ENCODE measurements around the gene CTU1. TPM values are rescaled to one million over a fixed set of nuclear protein-coding genes. Genes with fewer than 3 reads are reported as not detected.

The CTU1 gene
- total and polyA plus RNA-seq, 2 experiments from 2014 or later: 6.7 to 15.9 TPM

- Histone ChIP-seq H3K4me2 (no peak overlapping the region), H3K27me3 (no peaks in the 10 kb centered on the region), H3K79me2 (no peaks in the 10 kb centered on the region), H3K27ac (no peak overlapping the region), H2AFZ (no peak overlapping the region), H3K9me3 (ENCODE audit: low read depth) (no peaks in the 10 kb centered on the region), H3K9me2 (replicated peaks; ENCODE audit: insufficient read depth) (no peaks in the 10 kb centered on the region), H4K20me1 (ENCODE audit: insufficient read depth, poor library complexity, severe bottlenecking) (no peaks in the 10 kb centered on the region), H3K36me3 (replicated peaks; ENCODE audit: insufficient read depth, low read depth) (no peaks in the 10 kb centered on the region), H3K4me1 (ENCODE audit: insufficient read depth) (peaks cover 7% of the 10 kb centered on the region), H3K4me3 (no peak overlapping the region)
- TF ChIP-seq EZH2phosphoT487 (IDR thresholded peaks at IDR 0.05; ENCODE audit: low read depth, severe bottlenecking, unreplicated experiment) (no peak), CTCF (IDR thresholded peaks at IDR 0.05; ENCODE audit: poor library complexity) (no peak), EZH2 (IDR thresholded peaks at IDR 0.05; ENCODE audit: borderline replicate concordance) (no peak)
- WGBS (ENCODE audit: low lambda C conversion rate, missing lambda C conversion rate): 87% methylated on average over 5 of the region's 5 CpGs
- no peak for DNase-seq (ENCODE audit: low spot score)
Observed at GRCh38 chr19:51135004-51135403, 26.8 kb upstream of the CTU1 start.

- Histone ChIP-seq H2AFZ (no peak overlapping the region), H3K36me3 (replicated peaks; ENCODE audit: insufficient read depth, low read depth) (no peaks in the 10 kb centered on the region), H3K4me3 (no peak overlapping the region), H3K4me1 (ENCODE audit: insufficient read depth) (peaks cover 19% of the 10 kb centered on the region), H4K20me1 (ENCODE audit: insufficient read depth, poor library complexity, severe bottlenecking) (no peaks in the 10 kb centered on the region), H3K9me2 (replicated peaks; ENCODE audit: insufficient read depth) (no peaks in the 10 kb centered on the region), H3K4me2 (peak overlapping the region; percentile 52), H3K27me3 (no peaks in the 10 kb centered on the region), H3K79me2 (no peaks in the 10 kb centered on the region), H3K9me3 (ENCODE audit: low read depth) (no peaks in the 10 kb centered on the region), H3K27ac (peak overlapping the region; percentile 66)
- TF ChIP-seq EZH2phosphoT487 (IDR thresholded peaks at IDR 0.05; ENCODE audit: low read depth, severe bottlenecking, unreplicated experiment) (no peak), CTCF (IDR thresholded peaks at IDR 0.05; ENCODE audit: poor library complexity) (no peak), EZH2 (IDR thresholded peaks at IDR 0.05; ENCODE audit: borderline replicate concordance) (no peak)
- WGBS (ENCODE audit: low lambda C conversion rate, missing lambda C conversion rate): 59% methylated on average over 23 of the region's 24 CpGs
- peak; percentile 71 for DNase-seq (ENCODE audit: low spot score)
Observed at GRCh38 chr19:51131780-51132680, 23.8 kb upstream of the CTU1 start.

GRCh38 chr19:51129716-51130115 lies 21.5 kb upstream of the CTU1 start:
- H4K20me1 ChIP-seq (ENCODE audit: insufficient read depth, poor library complexity, severe bottlenecking): no peaks in the 10 kb centered on the region
- no peaks in the 10 kb centered on the region for H3K9me2 ChIP-seq (replicated peaks; ENCODE audit: insufficient read depth)
- H3K4me1 ChIP-seq (ENCODE audit: insufficient read depth): peaks cover 19% of the 10 kb centered on the region
- no peaks in the 10 kb centered on the region for H3K36me3 ChIP-seq (replicated peaks; ENCODE audit: insufficient read depth, low read depth)
- H3K79me2 ChIP-seq: no peaks in the 10 kb centered on the region
- DNase-seq (ENCODE audit: low spot score): no peak
- TF ChIP-seq CTCF (IDR thresholded peaks at IDR 0.05; ENCODE audit: poor library complexity) (no peak), EZH2phosphoT487 (IDR thresholded peaks at IDR 0.05; ENCODE audit: low read depth, severe bottlenecking, unreplicated experiment) (no peak), EZH2 (IDR thresholded peaks at IDR 0.05; ENCODE audit: borderline replicate concordance) (no peak)
- 69% methylated on average over 8 of the region's 8 CpGs for WGBS (ENCODE audit: low lambda C conversion rate, missing lambda C conversion rate)
- H3K27me3 ChIP-seq: no peaks in the 10 kb centered on the region
- no peak overlapping the region for H3K4me2 ChIP-seq
- H3K4me3 ChIP-seq: no peak overlapping the region
- no peak overlapping the region for H2AFZ ChIP-seq
- H3K9me3 ChIP-seq (ENCODE audit: low read depth): no peaks in the 10 kb centered on the region
- H3K27ac ChIP-seq: peak overlapping the region; percentile 80
